Smooth muscle cell (in vitro differentiated cells): Measurements from ENCODE around the gene KMT2A. TPM values are rescaled to one million over a fixed set of nuclear protein-coding genes. Genes with fewer than 3 reads are reported as not detected.
"Not testable (repeated sequence)": the region's sequence is repeated elsewhere in the genome, so short reads cannot be mapped to it uniquely, and the experiment has no call there.

Experiments used
- DNase-seq: peaks from one replicate; lab custom pipeline; 2025; ENCODE audit not compliant: unreplicated experiment; lab: John Stamatoyannopoulos, UW
- H2AFZ ChIP-seq: fragments of 200-600 bp; sonication (generic); 2 replicates; pipeline ENCODE4 v1.6.0; 2016; ENCODE audit warnings: antibody characterized with exemption, low read depth, mild to moderate bottlenecking
- H3F3A ChIP-seq: fragments of 200-600 bp; sonication (generic); 2 replicates; pipeline ENCODE4 v1.6.0; 2017; ENCODE audit warnings: antibody characterized with exemption, low read depth
- H3K27ac ChIP-seq: fragments of 200-600 bp; sonication (generic); 2 replicates; pipeline ENCODE4 v1.5.1; 2016; ENCODE audit warnings: low read depth, mild to moderate bottlenecking
- H3K27me3 ChIP-seq: fragments of 200-600 bp; sonication (generic); 2 replicates; pipeline ENCODE4 v1.6.1; 2016; ENCODE audit warnings: low read depth, mild to moderate bottlenecking
- H3K36me3 ChIP-seq: fragments of 200-600 bp; sonication (generic); 2 replicates; pipeline ENCODE4 v1.5.1; 2016; ENCODE audit warnings: low read depth
- H3K4me1 ChIP-seq: fragments of 200-600 bp; sonication (generic); 2 replicates; pipeline ENCODE4 v1.5.1; 2016; ENCODE audit warnings: low read depth
- H3K4me2 ChIP-seq: fragments of 200-600 bp; sonication (generic); 2 replicates; pipeline ENCODE4 v1.6.0; 2016; ENCODE audit warnings: mild to moderate bottlenecking
- H3K4me3 ChIP-seq: fragments of 200-600 bp; sonication (generic); 2 replicates; pipeline ENCODE4 v1.5.1; 2016; ENCODE audit warnings: mild to moderate bottlenecking
- H3K79me2 ChIP-seq: fragments of 200-600 bp; sonication (generic); 2 replicates; pipeline ENCODE4 v1.6.0; 2016; ENCODE audit warnings: low read depth, mild to moderate bottlenecking
- H3K9ac ChIP-seq: fragments of 200-600 bp; sonication (generic); 2 replicates; pipeline ENCODE4 v1.6.0; 2016; ENCODE audit warnings: low read depth
- H3K9me3 ChIP-seq: fragments of 200-600 bp; sonication (generic); replicated peaks from 2 replicates; pipeline ENCODE4 v1.5.1; 2016; ENCODE audit warnings: low read depth
- H4K20me1 ChIP-seq: fragments of 200-600 bp; sonication (generic); 2 replicates; pipeline ENCODE4 v1.6.0; 2016; ENCODE audit warnings: low read depth
- CTCF ChIP-seq: fragments of 200-600 bp; sonication (generic); IDR thresholded peaks from 2 replicates; pipeline ENCODE4 v1.5.1; 2017; ENCODE audit warnings: borderline replicate concordance, mild to moderate bottlenecking, antibody characterized with exemption; ENCODE audit not compliant: insufficient read depth, poor library complexity, severe bottlenecking
- WGBS: methylation state at CpG from one replicate; pipeline ENCODE4 v1.1.7; 2016; ENCODE audit warnings: low lambda C conversion rate; 5-methylcytosine and 5-hydroxymethylcytosine counted together
- polyA plus RNA-seq: library from polyadenylated mRNA; unstranded; fragments of >200 nt; fragmentation: Nextera tagmentation; extraction: Ambion mirVana; gene quantifications from 2 replicates; pipeline ENCODE4 v1.2.1, GENCODE V29; 2016
- total RNA-seq: library from RNA; depleted of rRNA; stranded (reverse); fragments of >200 nt; gene quantifications from 2 replicates; pipeline ENCODE4 v1.2.3, GENCODE V29; 2014

KMT2A gene
- total and polyA plus RNA-seq, 2 experiments from 2014 or later = 15.5 to 27.8 TPM

- H3F3A ChIP-seq = no peaks in the 10 kb centered on the region
- no peaks in the 10 kb centered on the region for H3K79me2 ChIP-seq
- no peaks in the 10 kb centered on the region for H4K20me1 ChIP-seq
- no peaks in the 10 kb centered on the region for H3K36me3 ChIP-seq
- peak overlapping the region; percentile 95 for H3K9ac ChIP-seq
- TF ChIP-seq CTCF = no peak
- H3K4me3 ChIP-seq = no peak overlapping the region
- no peaks in the 10 kb centered on the region for H3K27me3 ChIP-seq
- H2AFZ ChIP-seq = no peak overlapping the region
- H3K4me1 ChIP-seq = no peaks in the 10 kb centered on the region
- H3K9me3 ChIP-seq = no peaks in the 10 kb centered on the region
- H3K4me2 ChIP-seq = peak overlapping the region; percentile 94
- WGBS = 88% methylated on average over 5 of the region's 5 CpGs
- DNase-seq = no peak
- no peak overlapping the region for H3K27ac ChIP-seq
Measured at GRCh38 chr11:118565051-118565450, 128.8 kb downstream of the KMT2A start.

GRCh38 chr11:118569670-118570069, 133.4 kb downstream of the KMT2A start:
- WGBS = 84% methylated on average over 2 of the region's 2 CpGs

GRCh38 chr11:118570787-118571186, 134.5 kb downstream of the KMT2A start:
- no peak for TF ChIP-seq CTCF
- H3K9me3 ChIP-seq = no peaks in the 10 kb centered on the region
- no peak overlapping the region for H3K4me3 ChIP-seq
- H3K79me2 ChIP-seq = peaks cover 47% of the 10 kb centered on the region
- peaks cover 24% of the 10 kb centered on the region for H3K4me1 ChIP-seq
- no peak overlapping the region for H3K9ac ChIP-seq
- H3F3A ChIP-seq = no peaks in the 10 kb centered on the region
- WGBS = 97% methylated on average over 1 of the region's 1 CpG
- no peak overlapping the region for H3K27ac ChIP-seq
- H4K20me1 ChIP-seq = peaks cover 27% of the 10 kb centered on the region
- H3K27me3 ChIP-seq = no peaks in the 10 kb centered on the region
- no peak overlapping the region for H3K4me2 ChIP-seq
- no peaks in the 10 kb centered on the region for H3K36me3 ChIP-seq
- H2AFZ ChIP-seq = no peak overlapping the region
- DNase-seq = no peak

More at GRCh38 chr11:118569670-118570069, 133.4 kb downstream of the KMT2A start:
- no peaks in the 10 kb centered on the region for H3K9me3 ChIP-seq
- H2AFZ ChIP-seq = no peak overlapping the region
- H4K20me1 ChIP-seq = peaks cover 16% of the 10 kb centered on the region
- H3K27me3 ChIP-seq = no peaks in the 10 kb centered on the region
- no peaks in the 10 kb centered on the region for H3K36me3 ChIP-seq
- no peak overlapping the region for H3K27ac ChIP-seq
- no peaks in the 10 kb centered on the region for H3F3A ChIP-seq
- TF ChIP-seq CTCF = no peak
- H3K4me2 ChIP-seq = no peak overlapping the region
- H3K4me3 ChIP-seq = no peak overlapping the region
- DNase-seq = no peak
- no peak overlapping the region for H3K9ac ChIP-seq
- H3K79me2 ChIP-seq = peaks cover 36% of the 10 kb centered on the region
- peaks cover 13% of the 10 kb centered on the region for H3K4me1 ChIP-seq

- not testable (repeated sequence) for H3K36me3 ChIP-seq, H3F3A ChIP-seq, H3K9me3 ChIP-seq, H3K27me3 ChIP-seq
- H3K4me3 ChIP-seq = peak overlapping the region; percentile 97
- H3K4me2 ChIP-seq = peak overlapping the region; percentile 95
- H3K27ac ChIP-seq = peak overlapping the region; percentile 99
- peak overlapping the region; percentile 63 for H2AFZ ChIP-seq
- H3K9ac ChIP-seq = peak overlapping the region; percentile 100
- H4K20me1 ChIP-seq = peaks cover 36% of the 10 kb centered on the region
- DNase-seq = peak; percentile 6
- H3K4me1 ChIP-seq = peaks cover 27% of the 10 kb centered on the region
- WGBS = 14% methylated on average over 15 of the region's 15 CpGs
- peaks cover 56% of the 10 kb centered on the region for H3K79me2 ChIP-seq
Measured at GRCh38 chr11:118571701-118572060, 135.4 kb downstream of the KMT2A start.
